Measurements from ENCODE around the gene NOC4L. TPM values are rescaled to one million over a fixed set of nuclear protein-coding genes. Genes with fewer than 3 reads are reported as not detected.
"Not testable (repeated sequence)": the region's sequence is repeated elsewhere in the genome, so short reads cannot be mapped to it uniquely, and the experiment has no call there.

Gene NOC4L
- polyA plus RNA-seq (ENCODE audit: insufficient read length in 10 of 10), result 10 to 100 TPM in 6 of 10 donors, 1 to 10 TPM in 4; 7.6 to 15.2 (median 10.7) TPM
- long read RNA-seq, donor 1, partial matches to known transcripts, result 0 of 3 reads
- long read RNA-seq, donor 1, other reads (novel, unspliced or antisense), result 0 of 3 reads
- long read RNA-seq, donor 2, partial matches to known transcripts, result 0 of 2 reads
- long read RNA-seq, donor 2, other reads (novel, unspliced or antisense), result 0 of 2 reads
- long read RNA-seq, donor 3, result 0 reads
- long read RNA-seq, donor 4, partial matches to known transcripts, result 0 of 2 reads
- long read RNA-seq, donor 4, other reads (novel, unspliced or antisense), result 0 of 2 reads
- long read RNA-seq, donor 5, partial matches to known transcripts, result 0 of 5 reads
- long read RNA-seq, donor 5, other reads (novel, unspliced or antisense), result 0 of 5 reads
- long read RNA-seq, donor 6, partial matches to known transcripts, result 0 of 4 reads
- long read RNA-seq, donor 6, other reads (novel, unspliced or antisense), result 0 of 4 reads
- long read RNA-seq, donor 7, partial matches to known transcripts, result 0 of 1 reads
- long read RNA-seq, donor 7, other reads (novel, unspliced or antisense), result 0 of 1 reads
- long read RNA-seq, donor 8, partial matches to known transcripts, result 0 of 2 reads
- long read RNA-seq, donor 8, other reads (novel, unspliced or antisense), result 0 of 2 reads
- long read RNA-seq, donor 9, partial matches to known transcripts, result 0 of 2 reads
- long read RNA-seq, donor 9, other reads (novel, unspliced or antisense), result 0 of 2 reads

DNA sequence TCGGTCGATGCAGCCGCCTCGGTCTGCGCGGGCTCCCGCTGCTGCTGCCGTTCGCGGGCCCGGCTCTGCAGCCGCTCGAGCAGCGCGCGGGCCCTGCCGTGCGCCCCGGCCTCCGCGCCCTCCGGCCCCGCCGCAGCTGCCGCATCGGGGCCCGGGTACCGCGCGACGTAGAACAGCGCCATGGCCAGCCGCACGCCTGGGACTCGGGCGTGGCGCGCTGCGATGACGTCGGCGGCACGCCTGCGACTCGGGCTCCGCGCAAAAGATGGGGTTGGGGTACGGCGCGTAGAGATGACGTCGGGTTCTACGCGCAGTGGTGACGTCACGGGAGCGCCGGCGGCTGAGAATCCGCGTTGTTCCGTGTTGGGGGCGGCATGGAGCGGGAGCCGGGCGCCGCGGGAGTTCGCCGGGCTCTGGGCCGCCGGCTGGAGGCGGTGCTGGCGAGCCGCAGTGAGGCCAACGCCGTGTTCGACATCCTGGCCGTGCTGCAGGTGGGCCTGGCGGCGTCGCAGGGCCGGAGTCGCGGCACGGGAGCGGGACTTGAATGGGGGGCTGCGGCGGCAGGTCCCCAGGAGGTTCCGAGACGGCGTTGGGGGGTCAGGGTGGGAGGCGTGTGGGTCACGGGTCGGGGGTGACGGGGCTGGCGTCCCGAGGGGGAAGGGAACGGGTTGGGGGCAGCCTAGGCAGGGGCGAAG, at the start of gene NOC4L, which contains the start of gene DDX51:
TSS of gene NOC4L (plus strand) at position 343 of the 695 bp plus-strand sequence. CDS start at position 375, 32 bp downstream.
TSS of gene DDX51 (minus strand) at position 205 of the 695 bp plus-strand sequence. CDS start at position 182, 23 bp downstream.
- DNase-seq, result peak; percentile 95 to 99 (median 98)

DNA sequence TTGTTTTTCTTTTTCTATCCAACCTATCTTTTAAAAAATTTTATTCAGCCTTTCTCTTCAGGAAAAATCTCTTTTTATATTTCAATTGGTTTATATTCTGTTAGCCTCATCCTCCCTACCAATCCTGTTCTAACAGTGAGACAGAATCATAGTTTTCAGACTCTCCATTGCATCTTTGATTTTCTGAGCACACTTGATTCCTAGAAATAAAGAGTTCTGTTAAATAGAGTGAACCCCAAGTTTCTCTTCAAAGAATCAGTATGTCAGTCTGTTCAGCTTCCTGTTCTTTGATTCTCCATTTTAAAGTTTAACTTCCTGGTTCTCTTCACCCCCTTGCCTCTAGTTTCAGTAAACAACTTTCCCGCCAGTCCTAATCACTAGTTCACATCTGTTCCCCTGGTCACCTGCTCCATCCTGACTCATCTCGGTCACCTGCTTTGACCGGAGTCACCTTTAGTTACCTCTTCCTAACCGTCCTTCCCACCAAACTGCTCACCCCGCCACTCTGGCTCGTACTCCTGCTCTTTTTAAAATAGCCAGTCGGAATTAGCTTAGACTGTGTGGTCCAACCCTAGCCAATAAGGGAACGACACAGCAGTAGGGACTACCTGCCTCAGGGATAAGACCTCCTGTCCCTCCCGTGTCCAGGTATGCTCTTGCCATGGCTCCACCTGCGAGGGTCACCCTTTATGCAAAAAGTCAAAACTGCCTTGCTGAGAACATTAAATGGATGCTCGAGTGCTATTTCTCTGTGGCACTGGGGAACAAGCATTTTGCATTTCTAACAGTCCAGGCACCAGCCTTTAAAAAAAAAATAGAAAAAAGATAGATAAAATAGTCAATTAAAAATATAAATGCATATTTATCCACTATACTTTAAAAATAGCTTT, 48.5 kb upstream of the NOC4L start:
- no peak for DNase-seq

DNA sequence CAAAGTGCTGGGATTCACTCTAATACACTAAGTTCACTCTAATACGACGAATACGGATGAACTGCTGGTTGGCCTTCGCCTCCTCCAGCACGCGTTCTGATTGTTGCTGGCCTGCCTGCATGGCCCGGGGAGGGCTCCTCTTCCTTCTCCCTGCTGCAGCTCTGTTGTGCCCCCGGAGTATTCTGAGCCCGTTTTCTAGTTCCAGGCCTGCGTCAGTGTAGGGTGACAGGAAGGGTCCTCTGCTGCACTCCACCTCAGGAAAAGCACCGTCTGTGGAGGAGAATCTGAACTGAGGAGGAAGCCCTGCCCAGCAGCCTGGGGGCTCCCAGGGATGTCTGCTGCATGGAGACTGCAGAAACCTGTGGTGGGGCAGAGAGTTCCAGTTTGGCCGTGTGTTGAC, 44.5 kb upstream of the NOC4L start:
- no peak for DNase-seq

DNA sequence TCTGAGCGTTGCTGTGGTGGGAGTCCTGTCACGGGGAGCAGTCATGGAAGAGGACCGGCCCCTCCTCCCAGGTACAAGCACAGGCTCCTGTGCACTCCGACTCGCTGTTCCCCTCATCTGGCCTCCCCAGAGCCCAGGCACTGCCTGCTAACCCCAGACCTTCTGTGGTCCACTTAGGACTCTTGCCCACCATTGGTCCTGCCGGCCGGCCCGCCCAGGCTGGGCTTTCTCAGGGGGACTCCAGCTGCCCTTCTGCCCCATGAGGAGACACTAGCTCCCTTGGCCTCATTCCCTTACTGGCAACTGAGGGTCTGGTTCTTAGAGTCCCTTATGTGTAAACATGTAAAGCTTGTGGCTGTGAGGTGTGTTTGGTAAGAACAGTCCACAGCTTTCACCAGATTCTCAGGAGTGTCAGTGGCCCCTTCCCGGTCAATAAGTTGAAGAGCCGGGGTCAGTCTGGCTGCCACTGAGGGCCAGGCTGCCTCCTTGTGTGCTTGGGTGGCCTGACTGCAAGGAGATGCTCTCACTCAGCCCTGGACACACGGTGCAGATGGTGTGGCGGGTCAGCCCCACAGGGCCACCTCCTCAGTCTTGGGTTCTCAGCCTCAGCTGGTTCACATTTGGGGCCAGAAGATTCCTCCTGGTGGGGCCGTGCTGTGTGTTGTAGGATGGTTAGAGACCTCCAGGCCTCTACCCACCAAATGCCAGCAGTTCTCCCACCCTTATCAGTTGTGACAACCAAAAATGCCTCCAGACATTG, 43.8 kb upstream of the NOC4L start:
- DNase-seq, result no peak

GRCh38 chr12:132102297-132102696, 42.0 kb upstream of the NOC4L start:
- DNase-seq, result no peak

- DNase-seq, result not testable (repeated sequence)
Observed at GRCh38 chr12:132103072-132103471, 41.2 kb upstream of the NOC4L start.

- DNase-seq, result no peak
Observed at GRCh38 chr12:132103542-132104308, 40.5 kb upstream of the NOC4L start.

DNA sequence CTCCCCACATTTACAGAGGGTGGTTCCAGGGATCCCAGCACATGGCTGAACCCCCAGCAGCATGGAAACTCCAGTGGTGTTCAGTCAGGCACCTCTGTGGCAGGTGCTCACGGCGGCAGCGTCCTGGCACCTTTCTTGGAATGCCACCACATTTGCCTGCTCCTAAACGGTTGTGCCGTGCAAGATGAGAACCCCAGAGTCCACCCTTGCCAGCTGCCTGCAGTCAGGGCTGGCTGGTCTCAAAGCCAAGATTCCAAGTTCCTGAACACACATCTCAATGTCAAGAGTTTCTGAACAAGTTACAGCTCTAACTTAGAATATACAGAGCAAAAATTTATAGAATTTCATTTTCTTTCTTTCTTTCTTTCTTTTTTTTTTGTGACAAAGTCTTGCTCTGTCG, 38.8 kb upstream of the NOC4L start:
- DNase-seq, result no peak

DNA sequence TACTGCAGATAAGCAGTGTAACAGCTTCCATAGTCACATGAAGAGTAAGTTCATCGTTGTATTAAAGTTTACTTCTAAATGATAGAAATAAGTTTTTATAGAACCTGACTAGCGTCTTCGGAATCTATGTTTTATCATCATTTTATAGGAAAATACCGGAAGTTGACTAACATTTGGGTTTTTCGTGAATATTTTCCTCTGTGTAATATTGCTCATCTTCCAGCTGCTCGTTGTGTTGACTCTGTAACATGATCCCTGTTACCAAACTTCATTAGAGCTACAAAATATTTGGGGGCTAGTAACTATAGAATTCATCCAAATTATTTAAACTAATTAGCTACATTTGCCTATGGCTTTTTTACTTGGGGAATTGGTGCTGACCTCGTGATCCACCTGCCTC, 37.3 kb upstream of the NOC4L start:
- DNase-seq, result no peak

DNA sequence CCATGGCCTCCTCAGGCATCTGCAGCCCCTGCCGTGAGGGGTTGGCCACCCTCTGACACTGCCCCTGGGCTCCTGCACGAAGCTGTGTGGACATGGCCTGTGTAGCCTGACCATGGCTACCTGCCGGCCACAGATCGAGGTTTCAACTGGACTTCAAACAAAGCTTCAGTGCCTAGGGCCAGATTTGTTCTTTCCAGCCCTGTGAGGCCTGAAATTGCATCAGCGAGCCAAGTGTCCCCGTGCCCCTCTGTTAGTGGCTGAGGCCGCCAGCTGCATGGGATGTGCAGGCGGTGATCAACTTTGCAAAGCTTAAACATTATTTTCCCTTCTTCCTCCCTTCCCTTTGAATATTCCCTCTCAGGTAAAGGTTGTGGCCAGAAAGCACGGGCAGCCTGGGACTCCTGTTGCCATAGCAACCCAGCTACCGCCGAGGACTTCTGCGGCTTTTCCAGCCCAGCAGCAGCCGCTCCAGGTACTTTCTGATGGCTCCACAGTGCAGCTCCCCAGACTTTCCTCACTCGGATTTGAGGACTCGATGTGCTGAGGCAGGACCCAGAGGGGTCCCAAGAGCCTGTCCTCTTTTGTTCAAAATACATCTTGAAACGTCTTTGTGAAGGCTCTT, 35.9 kb upstream of the NOC4L start:
- no peak for DNase-seq

DNA sequence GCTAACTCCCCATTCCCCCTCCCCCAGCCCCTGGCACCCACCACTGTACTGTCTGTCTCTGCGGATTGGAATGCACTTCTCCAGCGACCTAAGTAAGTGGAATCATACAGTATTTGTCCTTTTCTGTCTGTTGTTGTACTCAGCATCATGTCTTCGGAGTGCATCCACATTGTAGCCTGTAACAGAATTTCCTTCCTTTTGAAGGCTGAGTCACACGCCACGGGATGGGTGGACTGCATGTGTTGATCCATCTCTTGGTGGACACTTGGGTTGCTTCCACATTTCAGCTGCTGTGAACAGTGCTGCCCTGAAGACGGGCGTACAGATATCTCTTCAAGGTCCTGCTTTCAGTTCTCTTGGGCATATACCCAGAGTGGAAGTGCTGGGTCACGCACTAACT, 34.5 kb upstream of the NOC4L start:
- no peak for DNase-seq

GRCh38 chr12:132110677-132111076, 33.6 kb upstream of the NOC4L start:
- no peak for DNase-seq

GRCh38 chr12:132111654-132112304, 32.5 kb upstream of the NOC4L start:
- DNase-seq, result no peak

GRCh38 chr12:132114667-132115066, 29.6 kb upstream of the NOC4L start:
- no peak for DNase-seq

DNA sequence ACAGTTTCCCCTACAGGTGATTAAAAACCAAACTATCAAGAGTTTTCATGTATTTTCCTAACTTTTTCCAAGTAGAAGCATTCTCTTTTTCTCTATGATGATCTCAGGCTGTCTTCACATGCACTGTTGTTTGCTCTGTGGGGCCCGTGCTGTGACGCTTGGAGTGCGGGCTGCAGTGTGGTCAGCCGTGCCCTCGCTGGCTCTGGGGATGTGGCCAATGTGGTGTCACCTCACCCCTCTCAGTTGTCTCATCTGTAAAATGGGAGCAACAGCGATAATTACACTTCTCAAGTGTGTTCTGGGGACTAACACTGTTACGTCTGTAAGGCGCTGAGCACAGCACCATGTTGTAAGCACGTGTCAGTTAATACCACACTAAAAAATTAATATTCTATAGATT, 28.8 kb upstream of the NOC4L start:
- DNase-seq, result no peak

GRCh38 chr12:132116709-132117557, 27.3 kb upstream of the NOC4L start:
- no peak for DNase-seq

- DNase-seq, result no peak
Observed at GRCh38 chr12:132117558-132117875, 26.7 kb upstream of the NOC4L start.

DNA sequence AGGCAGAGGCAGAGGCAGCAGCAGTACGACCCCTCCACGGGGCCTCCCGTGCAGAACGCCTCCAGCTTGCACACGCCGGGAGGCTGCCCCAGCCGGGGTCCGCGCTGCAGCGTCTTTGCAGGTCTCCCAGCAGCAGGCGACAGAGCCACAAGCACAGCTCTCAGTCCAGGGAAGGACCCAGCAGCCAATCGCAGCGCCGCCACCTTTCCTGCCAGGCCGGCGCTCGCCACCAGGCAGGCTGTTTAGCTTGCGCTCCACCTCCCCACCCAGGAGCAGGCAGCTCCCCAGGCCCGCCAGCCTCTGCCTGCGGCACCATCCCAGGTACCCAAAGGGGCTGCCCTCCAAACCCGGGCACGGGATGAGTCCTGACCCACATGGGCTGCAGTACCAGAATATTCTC, 25.4 kb upstream of the NOC4L start:
- DNase-seq, result no peak

Data from muscle of back (tissue), 13 donors.